Fibroblast of skin of back (primary cell): ENCODE results near the gene COA6.

Experiments used
- DNase-seq: peaks from one replicate; pipeline ENCODE4 v3.0.0-alpha.2; 2013

COA6 gene

GRCh38 chr1:234413485-234413884 lies 40.2 kb downstream of the COA6 start:
- no peak for DNase-seq

- no peak for DNase-seq
Observed at GRCh38 chr1:234413990-234414389, 40.7 kb downstream of the COA6 start.

DNA sequence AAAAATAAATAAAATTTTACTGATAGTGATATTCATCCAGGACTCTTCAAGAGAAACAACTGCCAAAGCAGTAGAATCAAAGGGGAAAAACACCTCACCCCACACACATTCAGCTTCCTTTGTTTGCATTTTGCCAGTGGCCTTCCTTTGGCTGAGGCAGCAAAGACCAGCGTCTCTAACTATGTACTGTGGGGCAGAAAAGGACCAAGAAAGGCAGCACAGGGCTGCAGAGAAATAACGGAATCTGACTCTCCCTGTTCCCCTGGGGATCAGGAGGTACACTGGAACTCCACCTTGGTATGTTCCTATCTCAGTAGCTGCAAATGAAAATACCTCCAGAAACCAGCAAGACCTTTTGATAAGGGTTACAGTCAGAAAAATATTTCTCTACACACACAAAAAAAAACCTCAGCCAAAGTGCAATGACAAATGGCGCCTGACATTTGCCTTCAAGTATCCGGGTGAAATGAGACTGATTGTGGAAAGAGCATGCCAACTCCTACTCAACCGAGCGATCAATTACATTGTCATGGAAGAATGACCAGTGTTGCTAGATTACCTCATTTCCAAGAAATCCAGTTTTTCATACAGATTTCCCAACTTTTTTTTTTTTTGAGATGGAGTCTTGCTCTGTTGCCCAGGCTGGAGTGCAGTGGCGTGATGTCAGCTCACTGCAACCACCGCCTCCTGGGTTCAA lies 54.8 kb downstream of the COA6 start:
- DNase-seq, result no peak

- no peak for DNase-seq
Observed at GRCh38 chr1:234429434-234429806, 56.2 kb downstream of the COA6 start.

DNA sequence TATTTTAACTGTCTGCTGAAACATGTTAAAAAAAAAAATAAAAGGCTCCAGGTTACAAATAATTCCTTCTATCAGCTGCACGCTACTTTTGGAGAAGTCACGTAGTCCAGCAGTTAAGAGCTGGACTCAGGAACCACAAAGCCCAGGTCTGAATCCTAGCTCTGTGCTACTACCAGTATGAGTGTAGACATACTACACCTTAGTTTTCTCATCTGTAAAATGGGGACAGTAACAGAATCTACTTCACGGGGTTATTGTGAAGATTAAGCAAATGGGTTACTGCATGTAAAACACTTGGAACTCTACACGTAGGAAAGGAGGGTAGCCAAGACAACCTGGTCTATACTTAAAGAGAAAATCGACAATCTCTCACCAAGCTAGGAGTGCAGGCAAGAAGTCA lies 57.4 kb downstream of the COA6 start:
- no peak for DNase-seq

DNA sequence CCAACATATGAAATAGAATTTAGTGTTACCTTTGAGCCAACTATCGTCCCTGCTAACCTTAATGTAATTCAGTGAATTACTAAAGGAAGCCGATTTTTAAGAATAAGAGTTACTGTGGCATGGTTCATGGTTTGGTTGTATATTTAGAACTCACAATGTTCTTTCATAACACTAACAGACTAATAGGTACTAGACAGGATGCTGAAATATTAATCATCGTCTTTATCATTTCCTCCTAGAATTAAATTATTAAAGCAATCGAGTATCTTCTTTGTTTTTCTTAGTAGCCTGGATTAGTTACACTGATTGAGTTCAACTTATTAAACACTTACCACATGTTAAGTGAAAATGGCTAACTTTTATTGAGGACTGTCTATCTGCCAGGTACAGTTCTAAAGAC lies 58.0 kb downstream of the COA6 start:
- no peak for DNase-seq

DNA sequence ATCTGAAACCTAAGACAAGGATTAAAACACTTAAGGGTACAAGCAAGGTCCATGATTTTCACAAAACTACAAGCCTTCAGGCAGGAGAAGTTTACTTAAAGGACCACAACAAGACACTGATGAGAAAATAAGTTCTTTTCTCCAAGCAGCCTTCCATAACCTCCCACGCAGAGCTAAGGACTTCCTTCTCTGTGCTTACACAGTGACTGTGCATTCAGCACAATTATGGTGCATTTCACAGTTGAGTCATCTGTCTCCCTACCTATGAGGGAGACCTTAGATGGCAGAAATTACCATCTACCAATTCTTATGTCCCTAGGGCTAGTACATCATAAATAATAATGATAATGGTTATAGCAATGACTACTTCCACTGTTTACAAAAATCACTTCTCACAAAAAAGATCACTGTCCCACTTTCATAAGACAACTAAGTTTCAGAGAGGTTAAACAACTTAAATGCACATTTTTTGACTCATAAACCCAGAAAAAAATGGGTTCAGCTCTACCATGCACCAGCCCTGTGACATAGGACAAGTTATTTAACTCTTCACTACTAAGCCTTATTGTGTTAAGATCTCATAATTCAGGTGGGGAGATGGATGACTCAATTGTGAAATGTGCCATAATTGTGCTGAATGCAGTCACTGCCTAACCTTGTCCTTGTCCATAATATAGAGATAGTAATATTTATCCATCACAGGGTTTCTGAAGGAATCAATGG lies 60.5 kb downstream of the COA6 start:
- DNase-seq, result peak; percentile 35
